Hepatocyte (in vitro differentiated cells): ENCODE measurements around the gene ATG101. TPM values are rescaled to one million over a fixed set of nuclear protein-coding genes. Genes with fewer than 3 reads are reported as not detected.
"Not testable (repeated sequence)": the region's sequence is repeated elsewhere in the genome, so short reads cannot be mapped to it uniquely, and the experiment has no call there.

Experiments
- DNase-seq: peaks from one replicate; pipeline ENCODE4 v3.0.0-alpha.2; 2016; ENCODE audit warnings: low spot score
- H2AFZ ChIP-seq: fragments of 200-600 bp; sonication (generic); 2 replicates; pipeline ENCODE4 v1.6.0; 2016; ENCODE audit warnings: antibody characterized with exemption, mild to moderate bottlenecking
- H3K27ac ChIP-seq: fragments of 200-600 bp; sonication (generic); 2 replicates; pipeline ENCODE4 v1.5.1; 2016; ENCODE audit warnings: mild to moderate bottlenecking
- H3K27me3 ChIP-seq: fragments of 200-600 bp; sonication (generic); 2 replicates; pipeline ENCODE4 v1.6.1; 2016
- H3K36me3 ChIP-seq: fragments of 200-600 bp; sonication (generic); replicated peaks from 2 replicates; pipeline ENCODE4 v1.5.1; 2016; ENCODE audit warnings: low read depth; ENCODE audit not compliant: insufficient read depth
- H3K4me1 ChIP-seq: fragments of 200-600 bp; sonication (generic); 2 replicates; pipeline ENCODE4 v1.5.1; 2016; ENCODE audit warnings: mild to moderate bottlenecking, moderate library complexity; ENCODE audit not compliant: insufficient read depth
- H3K4me2 ChIP-seq: fragments of 200-600 bp; sonication (generic); 2 replicates; pipeline ENCODE4 v1.6.0; 2016
- H3K4me3 ChIP-seq: fragments of 200-600 bp; sonication (generic); 2 replicates; pipeline ENCODE4 v1.5.1; 2016; ENCODE audit warnings: mild to moderate bottlenecking
- H3K79me2 ChIP-seq: fragments of 200-600 bp; sonication (generic); 2 replicates; pipeline ENCODE4 v1.6.0; 2017; ENCODE audit warnings: mild to moderate bottlenecking
- H3K9me2 ChIP-seq: fragments of 200-600 bp; sonication (generic); replicated peaks from 2 replicates; pipeline ENCODE4 v1.6.0; 2017; ENCODE audit warnings: mild to moderate bottlenecking; ENCODE audit not compliant: insufficient read depth
- H3K9me3 ChIP-seq: fragments of 200-600 bp; sonication (generic); 2 replicates; pipeline ENCODE4 v1.5.1; 2016; ENCODE audit warnings: low read depth, mild to moderate bottlenecking
- H4K20me1 ChIP-seq: fragments of 200-600 bp; sonication (generic); 2 replicates; pipeline ENCODE4 v1.6.0; 2016; ENCODE audit warnings: mild to moderate bottlenecking; ENCODE audit not compliant: insufficient read depth, poor library complexity, severe bottlenecking
- CTCF ChIP-seq: fragments of 200-600 bp; sonication (generic); IDR thresholded peaks from 2 replicates; pipeline ENCODE4 v1.5.1; 2016; ENCODE audit warnings: antibody characterized with exemption, mild to moderate bottlenecking; ENCODE audit not compliant: poor library complexity
- EZH2 ChIP-seq: fragments of 200-600 bp; sonication (generic); IDR thresholded peaks from 2 replicates; pipeline ENCODE4 v1.6.1; 2016; ENCODE audit warnings: antibody characterized with exemption, mild to moderate bottlenecking, borderline replicate concordance
- EZH2phosphoT487 ChIP-seq: fragments of 200-600 bp; sonication (generic); IDR thresholded peaks from one replicate; pipeline ENCODE4 v1.6.1; 2018; ENCODE audit warnings: antibody characterized with exemption, mild to moderate bottlenecking, low read depth, moderate library complexity; ENCODE audit not compliant: unreplicated experiment, severe bottlenecking
- WGBS: methylation state at CpG from one replicate; pipeline ENCODE4 v1.1.6; 2016; ENCODE audit warnings: low lambda C conversion rate; ENCODE audit errors: missing lambda C conversion rate; 5-methylcytosine and 5-hydroxymethylcytosine counted together
- polyA plus RNA-seq: library from polyadenylated mRNA; unstranded; fragments of >200 nt; fragmentation: Nextera tagmentation; extraction: Ambion mirVana; gene quantifications from 2 replicates; pipeline ENCODE4 v1.2.1, GENCODE V29; 2016
- total RNA-seq: library from RNA; depleted of rRNA; stranded (reverse); fragments of >200 nt; gene quantifications from 2 replicates; pipeline ENCODE4 v1.2.3, GENCODE V29; 2014

The ATG101 gene
- total and polyA plus RNA-seq, 2 experiments from 2014 or later, result 57.7 to 61.6 TPM

GRCh38 chr12:52116222-52117125 is 46.7 kb downstream of the ATG101 start:
- H3K9me3 ChIP-seq, H3K4me2 ChIP-seq, H3K27me3 ChIP-seq, H3K9me2 ChIP-seq, H3K27ac ChIP-seq, H3K4me1 ChIP-seq, H3K79me2 ChIP-seq, H3K36me3 ChIP-seq, H4K20me1 ChIP-seq, H2AFZ ChIP-seq, H3K4me3 ChIP-seq: not testable (repeated sequence)
- WGBS, result 42% methylated on average over 18 of the region's 18 CpGs
- peak; percentile 49 for DNase-seq
- TF ChIP-seq CTCF, result peak; percentile 14

- not testable (repeated sequence) for H3K4me3 ChIP-seq, DNase-seq, H3K27me3 ChIP-seq, H3K9me3 ChIP-seq, H4K20me1 ChIP-seq, H3K27ac ChIP-seq, H3K9me2 ChIP-seq, H3K4me2 ChIP-seq, H2AFZ ChIP-seq, H3K4me1 ChIP-seq, H3K79me2 ChIP-seq, H3K36me3 ChIP-seq
- 84% methylated on average over 20 of the region's 20 CpGs for WGBS
Measured at GRCh38 chr12:52117806-52118475, 48.2 kb downstream of the ATG101 start.

- WGBS, result 22% methylated on average over 19 of the region's 23 CpGs
- Histone ChIP-seq H3K79me2 (no peaks in the 10 kb centered on the region), H3K4me2 (no peak overlapping the region), H3K27ac (peak overlapping the region; percentile 9), H3K9me3 (no peaks in the 10 kb centered on the region), H3K36me3 (no peaks in the 10 kb centered on the region), H3K27me3 (no peaks in the 10 kb centered on the region), H3K9me2 (no peaks in the 10 kb centered on the region), H3K4me1 (peaks cover 5% of the 10 kb centered on the region), H3K4me3 (no peak overlapping the region), H2AFZ (no peak overlapping the region), H4K20me1 (no peaks in the 10 kb centered on the region)
- peak; percentile 83 for DNase-seq
- TF ChIP-seq CTCF (peak; percentile 58), EZH2 (no peak), EZH2phosphoT487 (no peak)
Measured at GRCh38 chr12:52119398-52120254, 49.8 kb downstream of the ATG101 start.
